ENCODE results near the gene TMEM151A. TPM values are rescaled to one million over a fixed set of nuclear protein-coding genes. Genes with fewer than 3 reads are reported as not detected.

The TMEM151A gene
- total and polyA plus RNA-seq, 8 donors: 0.46 to 19.6 (median 2.8) TPM; not detected in 2

DNA sequence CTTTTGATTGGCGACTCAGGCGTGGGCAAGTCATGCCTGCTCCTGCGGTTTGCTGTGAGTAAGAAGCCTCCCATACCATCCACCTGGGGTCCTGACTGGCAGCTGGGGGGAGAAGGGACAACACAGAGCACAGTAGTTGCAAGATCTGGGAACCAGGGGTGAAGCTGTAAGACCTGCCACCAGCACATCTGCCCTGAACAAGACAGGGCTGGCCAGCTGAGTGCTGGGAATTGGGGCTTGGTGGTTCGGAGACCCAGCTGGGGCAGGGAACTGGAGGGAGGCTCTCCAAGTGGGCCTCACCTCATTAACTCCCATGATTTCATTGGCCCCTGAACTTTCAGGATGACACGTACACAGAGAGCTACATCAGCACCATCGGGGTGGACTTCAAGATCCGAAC is 19.9 kb upstream of the TMEM151A start:
- Histone ChIP-seq H3K27me3 (no peaks in the 10 kb centered on the region), H3K9me3 (no peaks in the 10 kb centered on the region), H3K27ac (no peak overlapping the region), H3K4me1 (peaks cover 13 to 42% (median 34%) of the 10 kb centered on the region in 4 donors), H3K36me3 (peaks cover 43 to 60% (median 57%) of the 10 kb centered on the region in 4 donors), H3K4me3 (no peak overlapping the region)
- no peak for DNase-seq
- intact Hi-C loops (cut with DNase I; ENCODE audit: low total_unique reads): no loop called here
- TF ChIP-seq, protein P1, sequence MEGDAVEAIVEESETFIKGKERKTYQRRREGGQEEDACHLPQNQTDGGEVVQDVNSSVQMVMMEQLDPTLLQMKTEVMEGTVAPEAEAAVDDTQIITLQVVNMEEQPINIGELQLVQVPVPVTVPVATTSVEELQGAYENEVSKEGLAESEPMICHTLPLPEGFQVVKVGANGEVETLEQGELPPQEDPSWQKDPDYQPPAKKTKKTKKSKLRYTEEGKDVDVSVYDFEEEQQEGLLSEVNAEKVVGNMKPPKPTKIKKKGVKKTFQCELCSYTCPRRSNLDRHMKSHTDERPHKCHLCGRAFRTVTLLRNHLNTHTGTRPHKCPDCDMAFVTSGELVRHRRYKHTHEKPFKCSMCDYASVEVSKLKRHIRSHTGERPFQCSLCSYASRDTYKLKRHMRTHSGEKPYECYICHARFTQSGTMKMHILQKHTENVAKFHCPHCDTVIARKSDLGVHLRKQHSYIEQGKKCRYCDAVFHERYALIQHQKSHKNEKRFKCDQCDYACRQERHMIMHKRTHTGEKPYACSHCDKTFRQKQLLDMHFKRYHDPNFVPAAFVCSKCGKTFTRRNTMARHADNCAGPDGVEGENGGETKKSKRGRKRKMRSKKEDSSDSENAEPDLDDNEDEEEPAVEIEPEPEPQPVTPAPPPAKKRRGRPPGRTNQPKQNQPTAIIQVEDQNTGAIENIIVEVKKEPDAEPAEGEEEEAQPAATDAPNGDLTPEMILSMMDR (IDR thresholded peaks at IDR 0.05): no peak
- no peak for TF ChIP-seq EP300 (IDR thresholded peaks at IDR 0.05)
- no peak for TF ChIP-seq POLR2A (IDR thresholded peaks at IDR 0.05)
- TF ChIP-seq POLR2AphosphoS5 (IDR thresholded peaks at IDR 0.05): no peak
- 93 to 96% (median 94%) methylated on average over 7 of the region's 7 CpGs for WGBS, 5 donors

- Histone ChIP-seq H3K27me3 (no peaks in the 10 kb centered on the region), H3K4me3 (no peak overlapping the region), H3K9me3 (no peaks in the 10 kb centered on the region), H3K36me3 (peaks cover 43 to 64% (median 60%) of the 10 kb centered on the region in 4 donors), H3K27ac (no peak overlapping the region), H3K4me1 (peaks cover 14 to 45% (median 33%) of the 10 kb centered on the region in 4 donors)
- 77 to 96% (median 81%) methylated on average over 2 of the region's 2 CpGs for WGBS, 5 donors
- no peak for DNase-seq
- no peak for TF ChIP-seq POLR2A (IDR thresholded peaks at IDR 0.05)
- no peak for TF ChIP-seq EP300 (IDR thresholded peaks at IDR 0.05)
- no peak for TF ChIP-seq POLR2AphosphoS5 (IDR thresholded peaks at IDR 0.05)
- TF ChIP-seq, protein P1 (IDR thresholded peaks at IDR 0.05): no peak
- intact Hi-C loops (cut with DNase I; ENCODE audit: low total_unique reads): no loop called here
Observed at GRCh38 chr11:66272596-66272995, 19.1 kb upstream of the TMEM151A start.

DNA sequence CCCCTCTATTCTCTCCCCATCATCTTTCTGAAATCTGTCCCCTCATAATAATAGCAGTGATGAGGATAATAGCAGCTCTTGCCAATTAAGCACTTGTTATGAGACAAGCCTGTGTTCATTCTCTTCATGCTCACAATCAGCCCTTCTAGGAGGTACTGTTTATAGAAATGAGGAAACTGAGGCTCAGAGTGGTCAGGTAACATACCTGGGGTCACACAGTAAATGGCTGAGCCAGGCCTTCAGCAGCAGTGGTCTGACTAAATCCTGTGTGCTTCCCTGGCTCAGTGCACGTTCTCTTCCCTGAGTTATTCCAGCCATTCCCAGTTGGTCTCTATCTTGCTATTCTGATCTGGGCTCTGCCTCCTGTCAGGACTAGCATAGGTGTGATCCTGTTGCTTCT is 17.5 kb upstream of the TMEM151A start:
- 56 to 67% (median 60%) methylated on average over 1 of the region's 1 CpG for WGBS, 5 donors
- intact Hi-C loops (cut with DNase I; ENCODE audit: low total_unique reads): no loop called here
- TF ChIP-seq EP300 (IDR thresholded peaks at IDR 0.05) (no peak), POLR2A (IDR thresholded peaks at IDR 0.05) (no peak), POLR2AphosphoS5 (IDR thresholded peaks at IDR 0.05) (no peak)
- TF ChIP-seq, protein P1 (IDR thresholded peaks at IDR 0.05): no peak
- peaks cover 0 to 9% (median 0%) of the 10 kb centered on the region in 3 donors for H3K27me3 ChIP-seq
- peaks cover 23 to 49% (median 38%) of the 10 kb centered on the region in 4 donors for H3K4me1 ChIP-seq
- no peak for DNase-seq
- peaks cover 43 to 64% (median 60%) of the 10 kb centered on the region in 4 donors for H3K36me3 ChIP-seq
- no peaks in the 10 kb centered on the region for H3K9me3 ChIP-seq
- no peak overlapping the region for H3K4me3 ChIP-seq
- H3K27ac ChIP-seq: no peak overlapping the region

DNA sequence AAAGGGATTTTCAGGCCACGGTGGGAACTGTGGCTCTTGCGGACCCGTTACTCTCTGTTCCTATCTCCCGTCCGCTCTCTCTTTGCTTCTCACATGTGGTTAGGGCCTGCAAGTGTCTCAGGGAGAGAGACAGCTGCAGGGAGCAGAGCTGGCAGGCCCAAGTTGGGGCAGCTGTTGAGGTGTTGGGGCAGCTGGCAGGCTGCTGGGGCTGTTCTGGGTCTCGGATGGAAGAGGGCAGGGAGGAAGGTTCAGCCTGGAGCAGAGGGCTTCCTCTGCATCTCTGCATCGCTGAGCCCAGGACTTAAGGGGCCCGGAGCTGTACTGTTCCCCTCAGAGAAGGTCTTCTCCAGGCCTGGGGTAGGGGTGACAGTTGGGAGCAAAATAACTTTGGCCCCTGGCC is 16.3 kb upstream of the TMEM151A start:
- peaks cover 0 to 12% (median 0%) of the 10 kb centered on the region in 3 donors for H3K27me3 ChIP-seq
- no peak overlapping the region for H3K4me3 ChIP-seq
- H3K9me3 ChIP-seq: no peaks in the 10 kb centered on the region
- peaks cover 14 to 37% (median 26%) of the 10 kb centered on the region in 4 donors for H3K4me1 ChIP-seq
- peaks cover 43 to 64% (median 59%) of the 10 kb centered on the region in 4 donors for H3K36me3 ChIP-seq
- TF ChIP-seq POLR2AphosphoS5 (IDR thresholded peaks at IDR 0.05) (no peak), POLR2A (IDR thresholded peaks at IDR 0.05) (no peak), EP300 (IDR thresholded peaks at IDR 0.05) (no peak)
- TF ChIP-seq, protein P1 (IDR thresholded peaks at IDR 0.05): no peak
- WGBS, 5 donors: 90 to 97% (median 92%) methylated on average over 8 of the region's 8 CpGs
- no peak for DNase-seq
- intact Hi-C loops (cut with DNase I; ENCODE audit: low total_unique reads): no loop called here
- no peak overlapping the region for H3K27ac ChIP-seq
